ENCODE data around the gene SORCS2. TPM values are rescaled to one million over a fixed set of nuclear protein-coding genes. Genes with fewer than 3 reads are reported as not detected.

Gene SORCS2
- total RNA-seq, 1 experiment from 2014 or later: 4.1 TPM

DNA sequence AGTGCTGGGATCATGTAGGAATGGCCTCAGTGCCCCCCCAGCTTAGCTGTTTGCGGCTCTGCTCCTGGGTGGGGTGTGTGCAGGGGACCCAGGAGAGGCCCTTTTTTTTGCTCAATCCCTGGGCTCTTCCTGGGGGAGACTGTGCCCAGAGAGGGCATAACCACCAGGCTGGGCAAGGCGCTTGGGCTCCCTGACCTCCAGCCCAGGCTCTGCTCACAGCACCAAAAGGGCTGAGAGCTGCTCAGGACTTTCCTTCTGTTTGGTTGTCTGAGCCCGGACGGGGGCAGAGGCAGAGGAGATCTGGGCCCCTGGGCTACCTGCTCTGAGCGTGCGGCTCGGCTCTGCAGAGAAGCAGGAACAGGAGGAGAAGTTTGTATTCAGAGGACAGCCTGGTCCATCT is 177.7 kb downstream of the SORCS2 start:
- Histone ChIP-seq H3K9ac (ENCODE audit: low read length) (no peak overlapping the region), H3K9me3 (ENCODE audit: low read length) (no peaks in the 10 kb centered on the region), H4K20me1 (ENCODE audit: low read length) (no peaks in the 10 kb centered on the region), H3F3A (ENCODE audit: low read length, unreplicated experiment) (no peaks in the 10 kb centered on the region), H3K4me3 (ENCODE audit: low read length) (no peak overlapping the region), H3K36me3 (ENCODE audit: low read depth, low read length) (no peaks in the 10 kb centered on the region), H3K4me2 (ENCODE audit: low read length) (no peak overlapping the region), H2AFZ (ENCODE audit: low read length) (no peak overlapping the region), H3K79me2 (ENCODE audit: low read length) (no peaks in the 10 kb centered on the region), H3K27me3 (ENCODE audit: low read length) (no peaks in the 10 kb centered on the region), H3K27ac (ENCODE audit: low read length) (no peak overlapping the region), H3K9me2 (replicated peaks; ENCODE audit: low read length) (no peaks in the 10 kb centered on the region), H3K4me1 (ENCODE audit: insufficient read depth, low read length) (no peaks in the 10 kb centered on the region)
- TF ChIP-seq EZH2phosphoT487 (IDR thresholded peaks at IDR 0.05; ENCODE audit: borderline replicate concordance, low read length): no peak
- TF ChIP-seq EZH2 (IDR thresholded peaks at IDR 0.05; ENCODE audit: low read length, unreplicated experiment): no peak
- POLR2A ChIA-PET (ENCODE audit: unreplicated experiment): no interaction called here
- intact Hi-C loops (cut with micrococcal nuclease): no loop called here
- CTCF ChIA-PET: no interaction called here
- ATAC-seq (no peak), DNase-seq (no peak)
- BruUV-seq (replicated peaks): no TSS peak

DNA sequence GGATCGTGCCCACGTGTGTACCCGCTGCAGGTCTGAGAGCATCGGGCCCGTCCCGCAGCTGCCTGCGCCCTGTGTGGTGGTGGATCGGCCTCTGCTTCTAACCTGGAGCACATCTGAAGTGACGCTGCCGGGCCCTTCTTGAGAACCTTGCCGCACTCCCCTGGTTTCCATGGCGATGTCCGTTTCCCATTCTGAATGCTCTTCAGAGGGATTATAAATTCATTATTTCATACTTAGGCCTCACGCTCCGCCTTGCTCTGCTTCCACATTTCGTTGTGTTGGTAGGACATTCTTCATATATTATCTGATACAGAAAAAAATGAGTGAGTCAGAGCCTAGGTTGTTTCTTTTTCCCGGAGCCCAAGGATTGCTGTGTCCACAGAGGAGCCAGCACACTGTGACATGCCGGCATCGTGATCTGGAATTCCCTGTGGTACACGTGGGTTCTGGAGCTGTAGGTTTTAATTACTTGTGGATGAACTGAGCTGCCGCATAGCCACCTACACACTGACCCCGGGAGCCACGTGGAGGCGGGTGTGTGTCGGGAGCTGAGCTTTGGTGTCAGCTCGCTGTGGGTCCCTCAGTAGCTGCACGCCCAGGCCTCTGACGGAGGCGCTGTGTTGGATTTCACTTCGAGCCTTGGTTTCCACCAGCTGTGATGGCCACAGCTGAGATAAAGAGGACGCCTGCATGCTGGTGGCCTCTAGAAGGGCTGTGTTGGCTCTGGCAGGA is 179.0 kb downstream of the SORCS2 start:
- no peaks in the 10 kb centered on the region for H3K9me2 ChIP-seq (replicated peaks; ENCODE audit: low read length)
- CTCF ChIA-PET: interaction anchor here (0.6 kb wide), 1 partner anchor 10 kb away, joined by 3 read pairs; no protein-coding TSS in a partner anchor
- H3K27me3 ChIP-seq (ENCODE audit: low read length): no peaks in the 10 kb centered on the region
- no peaks in the 10 kb centered on the region for H3F3A ChIP-seq (ENCODE audit: low read length, unreplicated experiment)
- TF ChIP-seq EZH2 (IDR thresholded peaks at IDR 0.05; ENCODE audit: low read length, unreplicated experiment) (no peak), EZH2phosphoT487 (IDR thresholded peaks at IDR 0.05; ENCODE audit: borderline replicate concordance, low read length) (no peak)
- TF ChIP-seq, protein P1, sequence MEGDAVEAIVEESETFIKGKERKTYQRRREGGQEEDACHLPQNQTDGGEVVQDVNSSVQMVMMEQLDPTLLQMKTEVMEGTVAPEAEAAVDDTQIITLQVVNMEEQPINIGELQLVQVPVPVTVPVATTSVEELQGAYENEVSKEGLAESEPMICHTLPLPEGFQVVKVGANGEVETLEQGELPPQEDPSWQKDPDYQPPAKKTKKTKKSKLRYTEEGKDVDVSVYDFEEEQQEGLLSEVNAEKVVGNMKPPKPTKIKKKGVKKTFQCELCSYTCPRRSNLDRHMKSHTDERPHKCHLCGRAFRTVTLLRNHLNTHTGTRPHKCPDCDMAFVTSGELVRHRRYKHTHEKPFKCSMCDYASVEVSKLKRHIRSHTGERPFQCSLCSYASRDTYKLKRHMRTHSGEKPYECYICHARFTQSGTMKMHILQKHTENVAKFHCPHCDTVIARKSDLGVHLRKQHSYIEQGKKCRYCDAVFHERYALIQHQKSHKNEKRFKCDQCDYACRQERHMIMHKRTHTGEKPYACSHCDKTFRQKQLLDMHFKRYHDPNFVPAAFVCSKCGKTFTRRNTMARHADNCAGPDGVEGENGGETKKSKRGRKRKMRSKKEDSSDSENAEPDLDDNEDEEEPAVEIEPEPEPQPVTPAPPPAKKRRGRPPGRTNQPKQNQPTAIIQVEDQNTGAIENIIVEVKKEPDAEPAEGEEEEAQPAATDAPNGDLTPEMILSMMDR (conservative IDR thresholded peaks at IDR 0.05; ENCODE audit: low read depth, low read length): no peak
- H3K36me3 ChIP-seq (ENCODE audit: low read depth, low read length): no peaks in the 10 kb centered on the region
- H3K9ac ChIP-seq (ENCODE audit: low read length): no peak overlapping the region
- DNase-seq: no peak
- BruUV-seq (replicated peaks): no TSS peak
- no peak for ATAC-seq
- H4K20me1 ChIP-seq (ENCODE audit: low read length): no peaks in the 10 kb centered on the region
- intact Hi-C loops (cut with micrococcal nuclease): no loop called here
- no peak overlapping the region for H2AFZ ChIP-seq (ENCODE audit: low read length)
- POLR2A ChIA-PET (ENCODE audit: unreplicated experiment): no interaction called here
- no peaks in the 10 kb centered on the region for H3K9me3 ChIP-seq (ENCODE audit: low read length)
- no peak overlapping the region for H3K27ac ChIP-seq (ENCODE audit: low read length)
- H3K4me3 ChIP-seq (ENCODE audit: low read length): no peak overlapping the region
- H3K4me2 ChIP-seq (ENCODE audit: low read length): no peak overlapping the region
- H3K4me1 ChIP-seq (ENCODE audit: insufficient read depth, low read length): no peaks in the 10 kb centered on the region
- H3K79me2 ChIP-seq (ENCODE audit: low read length): no peaks in the 10 kb centered on the region

DNA sequence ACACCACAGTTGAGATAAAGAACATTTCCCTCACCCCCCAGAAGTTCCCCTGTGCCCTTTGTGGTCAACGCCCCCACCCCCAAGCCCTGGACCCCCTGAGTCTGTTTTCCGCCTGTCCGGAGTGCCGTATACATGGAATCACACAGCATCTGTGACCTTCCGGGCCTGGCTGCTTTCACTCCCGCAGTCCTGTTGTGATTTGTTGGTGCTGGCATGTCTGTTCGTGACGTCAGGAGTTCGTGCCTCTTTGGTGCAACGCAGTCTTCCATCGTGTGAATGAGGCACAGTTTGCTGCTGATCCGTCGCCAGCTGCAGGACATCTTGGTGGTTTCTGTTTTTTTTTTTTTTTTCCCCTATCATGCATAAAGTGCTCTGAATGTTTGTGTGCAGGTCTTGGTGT is 180.3 kb downstream of the SORCS2 start:
- ATAC-seq: no peak
- no peaks in the 10 kb centered on the region for H3K79me2 ChIP-seq (ENCODE audit: low read length)
- no peak overlapping the region for H3K4me2 ChIP-seq (ENCODE audit: low read length)
- no peaks in the 10 kb centered on the region for H3K9me3 ChIP-seq (ENCODE audit: low read length)
- TF ChIP-seq, protein P1 (conservative IDR thresholded peaks at IDR 0.05; ENCODE audit: low read depth, low read length): no peak
- TF ChIP-seq EZH2 (IDR thresholded peaks at IDR 0.05; ENCODE audit: low read length, unreplicated experiment) (no peak), EZH2phosphoT487 (IDR thresholded peaks at IDR 0.05; ENCODE audit: borderline replicate concordance, low read length) (no peak)
- no peak overlapping the region for H3K27ac ChIP-seq (ENCODE audit: low read length)
- ChIA-PET POLR2A (ENCODE audit: unreplicated experiment) (no interaction called here), CTCF (no interaction called here)
- no peaks in the 10 kb centered on the region for H3F3A ChIP-seq (ENCODE audit: low read length, unreplicated experiment)
- no TSS peak for BruUV-seq (replicated peaks)
- no peaks in the 10 kb centered on the region for H3K36me3 ChIP-seq (ENCODE audit: low read depth, low read length)
- no peak overlapping the region for H2AFZ ChIP-seq (ENCODE audit: low read length)
- intact Hi-C loops (cut with micrococcal nuclease): no loop called here
- no peak overlapping the region for H3K4me3 ChIP-seq (ENCODE audit: low read length)
- no peak for DNase-seq
- no peaks in the 10 kb centered on the region for H3K9me2 ChIP-seq (replicated peaks; ENCODE audit: low read length)
- no peaks in the 10 kb centered on the region for H3K27me3 ChIP-seq (ENCODE audit: low read length)
- no peak overlapping the region for H3K9ac ChIP-seq (ENCODE audit: low read length)
- no peaks in the 10 kb centered on the region for H4K20me1 ChIP-seq (ENCODE audit: low read length)
- H3K4me1 ChIP-seq (ENCODE audit: insufficient read depth, low read length): no peaks in the 10 kb centered on the region

All from PC-3 (cell line).